Neural crest cell (in vitro differentiated cells): Measurements from ENCODE around the gene GRM1. TPM values are rescaled to one million over a fixed set of nuclear protein-coding genes. Genes with fewer than 3 reads are reported as not detected.
"Not testable (repeated sequence)": the region's sequence is repeated elsewhere in the genome, so short reads cannot be mapped to it uniquely, and the experiment has no call there.

ENCODE experiments used
- DNase-seq: peaks from one replicate; pipeline ENCODE4 v3.0.0; 2021; ENCODE audit warnings: low read depth, mixed read lengths, low spot score
- H3K27ac Mint-ChIP-seq: one replicate; pipeline ENCODE4 v1.8.0; 2021; ENCODE audit warnings: mild to moderate bottlenecking, mixed read lengths; ENCODE audit not compliant: unreplicated experiment
- H3K27me3 Mint-ChIP-seq: 2 replicates; pipeline ENCODE4 v1.8.0; 2021; ENCODE audit warnings: low read depth, mild to moderate bottlenecking, mixed read lengths
- H3K36me3 Mint-ChIP-seq: 2 replicates; pipeline ENCODE4 v1.8.0; 2021; ENCODE audit warnings: low read depth, mild to moderate bottlenecking, mixed read lengths
- H3K4me1 Mint-ChIP-seq: 2 replicates; pipeline ENCODE4 v1.8.0; 2021; ENCODE audit warnings: mixed read lengths
- H3K4me3 Mint-ChIP-seq: one replicate; pipeline ENCODE4 v1.8.0; 2021; ENCODE audit warnings: mild to moderate bottlenecking, mixed read lengths
- H3K9me3 Mint-ChIP-seq: 2 replicates; pipeline ENCODE4 v1.8.0; 2021; ENCODE audit warnings: mixed read lengths
- CTCF ChIP-seq: fragments of 200-600 bp; sonication (generic); conservative IDR thresholded peaks from 2 replicates; pipeline ENCODE4 v1.5.0; 2021; ENCODE audit warnings: antibody characterized with exemption, mild to moderate bottlenecking
- total RNA-seq: library from RNA; stranded (reverse); gene quantifications from 2 replicates; pipeline ENCODE4 v1.2.1, GENCODE V29; 2021

The GRM1 gene
- total RNA-seq, 1 donor from 2014 or later = 0.63 TPM

- peaks cover 4% of the 10 kb centered on the region for H3K9me3 Mint-ChIP-seq
- no peak overlapping the region for H3K27ac Mint-ChIP-seq
- H3K4me1 Mint-ChIP-seq = peaks cover 3% of the 10 kb centered on the region
- no peaks in the 10 kb centered on the region for H3K27me3 Mint-ChIP-seq
- no peaks in the 10 kb centered on the region for H3K36me3 Mint-ChIP-seq
- no peak overlapping the region for H3K4me3 Mint-ChIP-seq
- no peak for DNase-seq
- no peak for TF ChIP-seq CTCF
Measured at GRCh38 chr6:146267447-146267846, 238.6 kb downstream of the GRM1 start.

DNA sequence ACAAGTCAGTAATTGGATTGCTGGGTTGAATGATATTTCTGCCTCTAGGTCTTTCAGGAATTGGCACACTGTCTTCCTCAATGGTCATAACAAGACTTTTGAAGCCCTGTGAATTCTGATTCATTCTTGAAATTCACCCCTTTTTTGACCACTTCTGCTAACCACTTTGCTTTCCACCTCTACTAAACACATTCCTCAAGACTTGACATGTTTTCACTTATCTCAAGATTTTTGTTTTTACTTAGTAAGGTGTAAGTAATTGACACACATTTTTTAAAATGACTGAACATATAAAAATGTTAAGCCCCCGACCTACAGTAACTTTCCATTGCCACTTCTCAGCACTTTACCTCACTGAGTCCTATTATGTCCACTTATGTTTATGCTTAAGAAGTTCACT, 239.1 kb downstream of the GRM1 start:
- H3K4me1 Mint-ChIP-seq = peaks cover 6% of the 10 kb centered on the region
- no peak for TF ChIP-seq CTCF
- no peaks in the 10 kb centered on the region for H3K27me3 Mint-ChIP-seq
- H3K4me3 Mint-ChIP-seq = no peak overlapping the region
- peaks cover 4% of the 10 kb centered on the region for H3K9me3 Mint-ChIP-seq
- no peak for DNase-seq
- no peak overlapping the region for H3K27ac Mint-ChIP-seq
- no peaks in the 10 kb centered on the region for H3K36me3 Mint-ChIP-seq

DNA sequence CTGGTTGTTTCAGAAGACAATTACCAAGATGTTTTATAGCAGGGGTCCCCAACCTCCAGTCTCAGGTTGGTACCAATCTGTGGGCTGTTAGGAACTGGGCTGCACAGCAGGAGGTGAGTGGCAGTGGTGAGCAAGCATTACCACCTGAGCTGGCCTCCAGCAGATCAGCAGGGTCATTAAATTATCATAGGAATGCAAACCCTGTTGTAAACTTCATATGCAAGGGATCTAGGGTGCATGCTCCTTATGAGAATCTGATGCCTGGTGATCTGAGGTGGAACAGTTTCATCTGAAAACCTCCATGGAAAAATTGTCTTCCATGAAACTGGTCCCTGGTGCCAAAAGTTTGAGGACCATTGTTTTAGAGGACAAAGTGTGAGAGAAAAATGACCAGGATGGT, 240.6 kb downstream of the GRM1 start:
- Mint-ChIP-seq H3K4me1 (peaks cover 15% of the 10 kb centered on the region), H3K36me3 (no peaks in the 10 kb centered on the region), H3K4me3 (no peak overlapping the region), H3K9me3 (peaks cover 4% of the 10 kb centered on the region), H3K27me3 (no peaks in the 10 kb centered on the region), H3K27ac (no peak overlapping the region)
- DNase-seq = no peak
- TF ChIP-seq CTCF = no peak

DNA sequence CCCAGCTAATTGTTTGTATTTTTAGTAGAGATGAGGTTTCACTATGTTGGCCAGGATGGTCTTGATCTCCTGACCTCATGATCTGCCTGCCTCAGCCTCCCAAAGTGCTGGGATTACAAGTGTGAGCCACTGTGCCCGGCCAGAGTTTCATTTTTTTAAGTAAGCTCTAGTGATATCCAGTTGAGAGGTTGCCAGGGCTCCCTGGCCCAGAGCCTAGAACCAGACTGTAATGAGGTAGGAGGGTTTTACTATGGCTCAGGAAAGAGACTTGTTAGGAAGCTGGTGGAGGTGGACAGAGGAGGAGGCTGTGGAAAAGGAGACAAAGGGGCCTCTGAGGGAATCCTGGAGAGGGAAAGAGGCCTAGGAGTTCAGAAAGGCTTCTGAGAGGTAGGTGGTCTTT, 242.3 kb downstream of the GRM1 start:
- not testable (repeated sequence) for H3K27ac Mint-ChIP-seq, H3K36me3 Mint-ChIP-seq, H3K4me3 Mint-ChIP-seq, H3K9me3 Mint-ChIP-seq, H3K27me3 Mint-ChIP-seq, DNase-seq
- peaks cover 23% of the 10 kb centered on the region for H3K4me1 Mint-ChIP-seq

GRCh38 chr6:146273490-146273889, 244.6 kb downstream of the GRM1 start:
- peaks cover 23% of the 10 kb centered on the region for H3K4me1 Mint-ChIP-seq
- no peak overlapping the region for H3K27ac Mint-ChIP-seq
- no peak overlapping the region for H3K4me3 Mint-ChIP-seq
- TF ChIP-seq CTCF = no peak
- H3K9me3 Mint-ChIP-seq = no peaks in the 10 kb centered on the region
- H3K27me3 Mint-ChIP-seq = no peaks in the 10 kb centered on the region
- no peaks in the 10 kb centered on the region for H3K36me3 Mint-ChIP-seq
- no peak for DNase-seq

GRCh38 chr6:146277142-146277541, 248.3 kb downstream of the GRM1 start:
- H3K4me3 Mint-ChIP-seq = no peak overlapping the region
- no peak for DNase-seq

More at GRCh38 chr6:146277142-146277541, 248.3 kb downstream of the GRM1 start:
- Mint-ChIP-seq H3K4me1 (peaks cover 23% of the 10 kb centered on the region), H3K9me3 (no peaks in the 10 kb centered on the region), H3K36me3 (no peaks in the 10 kb centered on the region), H3K27me3 (no peaks in the 10 kb centered on the region), H3K27ac (no peak overlapping the region)
- TF ChIP-seq CTCF = no peak
